KMS-11 (cell line): ENCODE results near the gene ELN.
"Not testable (repeated sequence)": the region's sequence is repeated elsewhere in the genome, so short reads cannot be mapped to it uniquely, and the experiment has no call there.

Experiments
- H2AFZ ChIP-seq: fragments of 200-600 bp; sonication (generic); 2 replicates; pipeline ENCODE4 v1.6.1; 2016; ENCODE audit warnings: antibody characterized with exemption, mixed run types, low read depth
- H3K27ac ChIP-seq: fragments of 200-600 bp; sonication (generic); 2 replicates; pipeline ENCODE4 v1.6.1; 2016; ENCODE audit warnings: mild to moderate bottlenecking, mixed run types
- H3K27me3 ChIP-seq: fragments of 200-600 bp; sonication (generic); 2 replicates; pipeline ENCODE4 v1.6.1; 2017; ENCODE audit warnings: mild to moderate bottlenecking, low read depth, mixed run types, moderate library complexity; ENCODE audit not compliant: insufficient read depth
- H3K36me3 ChIP-seq: fragments of 200-600 bp; sonication (generic); 2 replicates; pipeline ENCODE4 v1.6.1; 2017; ENCODE audit warnings: mild to moderate bottlenecking, mixed run types; ENCODE audit not compliant: insufficient read depth
- H3K4me1 ChIP-seq: fragments of 200-600 bp; sonication (generic); 2 replicates; pipeline ENCODE4 v1.6.1; 2016; ENCODE audit warnings: mild to moderate bottlenecking, low read depth, mixed run types; ENCODE audit not compliant: poor library complexity, severe bottlenecking
- H3K4me2 ChIP-seq: fragments of 200-600 bp; sonication (generic); 2 replicates; pipeline ENCODE4 v1.7.0; 2016; ENCODE audit warnings: mild to moderate bottlenecking, mixed run types
- H3K4me3 ChIP-seq: fragments of 200-600 bp; sonication (generic); IDR thresholded peaks from 2 replicates; pipeline ENCODE4 v1.6.1; 2017; ENCODE audit warnings: low read depth, low read length, mixed read lengths; ENCODE audit not compliant: insufficient read depth
- H3K79me2 ChIP-seq: fragments of 200-600 bp; sonication (generic); 2 replicates; pipeline ENCODE4 v1.6.1; 2016; ENCODE audit warnings: low read depth, mixed run types; ENCODE audit not compliant: insufficient read depth
- H3K9ac ChIP-seq: fragments of 200-600 bp; sonication (generic); 2 replicates; pipeline ENCODE4 v1.6.1; 2016; ENCODE audit warnings: mild to moderate bottlenecking, mixed run types
- H4K20me1 ChIP-seq: fragments of 200-600 bp; sonication (generic); 2 replicates; pipeline ENCODE4 v1.6.1; 2016; ENCODE audit warnings: mild to moderate bottlenecking, mixed run types; ENCODE audit not compliant: insufficient read depth
- CTCF ChIP-seq: fragments of 200-600 bp; sonication (generic); conservative IDR thresholded peaks from 2 replicates; pipeline ENCODE4 v1.6.1; 2017; ENCODE audit warnings: low read depth, mild to moderate bottlenecking, antibody characterized with exemption, low read length, moderate library complexity, mixed read lengths

ELN gene

GRCh38 chr7:74007242-74007567, 20.8 kb upstream of the ELN start:
- H3K9ac ChIP-seq = no peak overlapping the region
- no peak overlapping the region for H2AFZ ChIP-seq
- no peaks in the 10 kb centered on the region for H3K36me3 ChIP-seq
- H3K4me3 ChIP-seq = no peak overlapping the region
- no peak overlapping the region for H3K4me2 ChIP-seq
- H3K79me2 ChIP-seq = no peaks in the 10 kb centered on the region
- H3K4me1 ChIP-seq = no peaks in the 10 kb centered on the region
- no peaks in the 10 kb centered on the region for H4K20me1 ChIP-seq
- no peak overlapping the region for H3K27ac ChIP-seq
- H3K27me3 ChIP-seq = peaks cover 13% of the 10 kb centered on the region; the same call in 1 of the 2 replicates
- TF ChIP-seq CTCF = no peak

- Histone ChIP-seq H3K9ac (no peak overlapping the region), H3K4me3 (no peak overlapping the region), H3K4me2 (no peak overlapping the region), H3K27ac (no peak overlapping the region), H3K4me1 (no peaks in the 10 kb centered on the region), H3K36me3 (no peaks in the 10 kb centered on the region), H4K20me1 (no peaks in the 10 kb centered on the region), H3K79me2 (no peaks in the 10 kb centered on the region), H2AFZ (no peak overlapping the region), H3K27me3 (peaks cover 13% of the 10 kb centered on the region; the same call in 1 of the 2 replicates)
- TF ChIP-seq CTCF = no peak
These were observed 19.3 kb upstream of the ELN start for GRCh38 chr7:74008687-74009086.

GRCh38 chr7:74009719-74010118, 18.3 kb upstream of the ELN start:
- H3K79me2 ChIP-seq = no peaks in the 10 kb centered on the region
- H3K36me3 ChIP-seq = no peaks in the 10 kb centered on the region
- H3K27ac ChIP-seq = no peak overlapping the region
- H3K27me3 ChIP-seq = peaks cover 15% of the 10 kb centered on the region; the same call in 1 of the 2 replicates
- no peak overlapping the region for H3K9ac ChIP-seq
- no peak for TF ChIP-seq CTCF
- no peaks in the 10 kb centered on the region for H4K20me1 ChIP-seq
- no peak overlapping the region for H3K4me2 ChIP-seq
- H3K4me3 ChIP-seq = no peak overlapping the region
- H3K4me1 ChIP-seq = no peaks in the 10 kb centered on the region
- H2AFZ ChIP-seq = no peak overlapping the region

GRCh38 chr7:74010407-74010806, 17.6 kb upstream of the ELN start:
- no peak overlapping the region for H2AFZ ChIP-seq
- peaks cover 18% of the 10 kb centered on the region; the same call in 1 of the 2 replicates for H3K27me3 ChIP-seq
- no peaks in the 10 kb centered on the region for H3K4me1 ChIP-seq
- H3K36me3 ChIP-seq = no peaks in the 10 kb centered on the region
- H3K9ac ChIP-seq = no peak overlapping the region
- H3K79me2 ChIP-seq = no peaks in the 10 kb centered on the region
- H3K27ac ChIP-seq = no peak overlapping the region
- no peak overlapping the region for H3K4me2 ChIP-seq
- no peak overlapping the region for H3K4me3 ChIP-seq
- H4K20me1 ChIP-seq = no peaks in the 10 kb centered on the region
- no peak for TF ChIP-seq CTCF

- not testable (repeated sequence) for H3K4me1 ChIP-seq, H3K36me3 ChIP-seq, H3K9ac ChIP-seq, H3K79me2 ChIP-seq, H3K4me3 ChIP-seq, H4K20me1 ChIP-seq, H3K4me2 ChIP-seq, H2AFZ ChIP-seq, H3K27ac ChIP-seq
- H3K27me3 ChIP-seq = peaks cover 18% of the 10 kb centered on the region; the same call in 1 of the 2 replicates
These were observed 16.6 kb upstream of the ELN start for GRCh38 chr7:74011421-74011820.
